HEK293 (cell line): Measurements from ENCODE around the gene FGF6.

Source experiments
- CTCF ChIA-PET: fragments of 350-600 bp; formaldehyde crosslinking; extraction: SDS; loops from one replicate; lab custom pipeline; 2021; ENCODE audit warnings: antibody characterized with exemption; lab: Yijun Ruan, JAX
- POLR2A ChIA-PET: fragments of 300-600 bp; formaldehyde crosslinking; extraction: SDS; loops from one replicate; lab custom pipeline; 2020; ENCODE audit warnings: antibody characterized with exemption, inconsistent platforms; lab: Yijun Ruan, JAX
- H3K27ac ChIP-seq: fragments of 200-500 bp; sonication (Bioruptor generic); 2 replicates; pipeline ENCODE4 v1.5.1; 2014; ENCODE audit warnings: low read depth, low read length, control low read depth, inconsistent platforms; ENCODE audit errors: extremely low read depth
- H3K36me3 ChIP-seq, 2 experiments: fragments of 200-500 bp in 1 of 2; sonication (Bioruptor generic) in 1 of 2; 1 replicate in 1 of 2; 2 replicates in 1 of 2; pipeline ENCODE4 v1.5.1; 2014 to 2017; ENCODE audit warnings: inconsistent platforms in 2 of 2, low read length in 2 of 2; ENCODE audit not compliant: control insufficient read depth in 2 of 2, insufficient read depth in 1 of 2
- H3K4me1 ChIP-seq: fragments of 200-500 bp; sonication (Bioruptor generic); 2 replicates; pipeline ENCODE4 v1.5.1; 2014; ENCODE audit warnings: mild to moderate bottlenecking, low read length, inconsistent platforms; ENCODE audit not compliant: control insufficient read depth, insufficient read depth
- H3K4me3 ChIP-seq: 2 replicates; pipeline ENCODE4 v1.5.1; 2011; ENCODE audit warnings: low read depth, mild to moderate bottlenecking, control low read depth, low read length, moderate library complexity
- H3K9me3 ChIP-seq: fragments of 200-500 bp; sonication (Bioruptor generic); 2 replicates; pipeline ENCODE4 v1.5.1; 2014; ENCODE audit warnings: low read depth, low read length, inconsistent platforms; ENCODE audit not compliant: control insufficient read depth, insufficient read depth
- HOXA7 ChIP-seq: sonication (generic); formaldehyde crosslinking; IDR thresholded peaks from 2 replicates; pipeline ENCODE4 v1.8.1; 2022; ENCODE audit warnings: missing genetic modification reagents, borderline replicate concordance
- IKZF3 ChIP-seq: fragments of 450-650 bp; IDR thresholded peaks from 2 replicates; pipeline ENCODE4 v1.5.0; 2018; ENCODE audit warnings: missing biosample characterization, mild to moderate bottlenecking, missing genetic modification characterization, moderate library complexity
- KLF10 ChIP-seq: fragments of 450-650 bp; IDR thresholded peaks from 2 replicates; pipeline ENCODE4 v1.5.1; 2018; ENCODE audit warnings: missing biosample characterization, mild to moderate bottlenecking, missing genetic modification characterization
- MEIS1 ChIP-seq: sonication (generic); formaldehyde crosslinking; IDR thresholded peaks from 2 replicates; pipeline ENCODE4 v1.8.1; 2022; ENCODE audit warnings: missing genetic modification reagents, mild to moderate bottlenecking, borderline replicate concordance
- RBAK ChIP-seq: fragments of 450-650 bp; formaldehyde crosslinking; IDR thresholded peaks from 2 replicates; pipeline ENCODE4 v1.5.1; 2016; ENCODE audit warnings: missing biosample characterization, missing genetic modification characterization
- TSHZ1 ChIP-seq: fragments of 450-650 bp; formaldehyde crosslinking; IDR thresholded peaks from 2 replicates; pipeline ENCODE4 v1.5.1; 2016; ENCODE audit warnings: missing biosample characterization, missing genetic modification characterization, borderline replicate concordance
- ZBTB17 ChIP-seq: fragments of 450-650 bp; formaldehyde crosslinking; IDR thresholded peaks from 2 replicates; pipeline ENCODE4 v1.5.1; 2016; ENCODE audit warnings: missing biosample characterization, missing genetic modification characterization
- ZNF121 ChIP-seq: fragments of 450-650 bp; formaldehyde crosslinking; IDR thresholded peaks from 2 replicates; pipeline ENCODE4 v1.5.1; 2016; ENCODE audit warnings: missing biosample characterization, missing genetic modification characterization
- ZNF146 ChIP-seq: fragments of 450-650 bp; formaldehyde crosslinking; IDR thresholded peaks from 2 replicates; pipeline ENCODE4 v1.5.1; 2016; ENCODE audit warnings: missing biosample characterization, missing genetic modification characterization
- ZNF155 ChIP-seq: fragments of 450-650 bp; formaldehyde crosslinking; IDR thresholded peaks from 2 replicates; pipeline ENCODE4 v1.5.1; 2016; ENCODE audit warnings: missing biosample characterization, missing genetic modification characterization
- ZNF16 ChIP-seq: fragments of 450-650 bp; formaldehyde crosslinking; IDR thresholded peaks from 2 replicates; pipeline ENCODE4 v1.5.1; 2016; ENCODE audit warnings: low read depth, missing biosample characterization, missing genetic modification characterization
- ZNF223 ChIP-seq: fragments of 450-650 bp; formaldehyde crosslinking; IDR thresholded peaks from 2 replicates; pipeline ENCODE4 v1.5.1; 2016; ENCODE audit warnings: missing biosample characterization, missing genetic modification characterization
- ZNF423 ChIP-seq: fragments of 450-650 bp; formaldehyde crosslinking; IDR thresholded peaks from 2 replicates; pipeline ENCODE4 v1.5.1; 2016; ENCODE audit warnings: missing biosample characterization, missing genetic modification characterization
- ZNF433 ChIP-seq: fragments of 450-650 bp; formaldehyde crosslinking; IDR thresholded peaks from 2 replicates; pipeline ENCODE4 v1.5.1; 2016; ENCODE audit warnings: missing biosample characterization, missing genetic modification characterization, low read depth
- ZNF473 ChIP-seq: fragments of 450-650 bp; formaldehyde crosslinking; IDR thresholded peaks from 2 replicates; pipeline ENCODE4 v1.5.1; 2017; ENCODE audit warnings: missing biosample characterization, missing genetic modification characterization
- ZNF776 ChIP-seq: fragments of 450-650 bp; formaldehyde crosslinking; IDR thresholded peaks from 2 replicates; pipeline ENCODE4 v1.5.0; 2017; ENCODE audit warnings: missing biosample characterization, missing genetic modification characterization, borderline replicate concordance
- ZSCAN18 ChIP-seq: fragments of 450-650 bp; formaldehyde crosslinking; IDR thresholded peaks from 2 replicates; pipeline ENCODE4 v1.5.1; 2016; ENCODE audit warnings: missing biosample characterization, missing genetic modification characterization
- ZSCAN23 ChIP-seq: fragments of 450-650 bp; formaldehyde crosslinking; IDR thresholded peaks from 2 replicates; pipeline ENCODE4 v1.5.1; 2016; ENCODE audit warnings: missing biosample characterization, missing genetic modification characterization
- TF ChIP-seq, protein P1 (sequence below): fragments of 450-650 bp; formaldehyde crosslinking; conservative IDR thresholded peaks from 2 replicates; pipeline ENCODE4 v1.5.1; 2016; ENCODE audit warnings: low read depth, missing biosample characterization, missing genetic modification characterization
- TF ChIP-seq, protein P2 (sequence below): fragments of 450-650 bp; formaldehyde crosslinking; IDR thresholded peaks from 2 replicates; pipeline ENCODE4 v1.5.1; 2016; ENCODE audit warnings: missing biosample characterization, missing genetic modification characterization

The FGF6 gene

DNA sequence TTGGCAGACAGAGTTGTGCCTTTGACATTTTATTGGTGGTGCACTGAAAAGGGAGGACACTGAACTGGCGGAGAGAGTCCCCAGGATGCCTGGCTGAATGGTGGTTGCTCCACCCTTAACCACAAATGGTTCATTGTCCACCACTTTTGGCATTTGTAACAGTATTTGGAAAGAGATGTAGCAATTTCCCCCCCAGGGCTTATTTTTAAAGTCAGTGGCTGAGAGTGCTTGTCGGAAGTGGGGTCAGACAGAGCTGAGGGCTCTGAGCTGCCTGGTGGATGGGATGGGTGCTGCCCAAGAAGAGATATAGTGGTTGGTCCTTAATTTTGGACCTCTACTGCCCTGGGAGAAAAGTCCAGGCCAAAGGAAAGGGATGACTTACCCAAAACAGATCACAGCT is 31.5 kb upstream of the FGF6 start (continued):
- TF ChIP-seq, protein P1, sequence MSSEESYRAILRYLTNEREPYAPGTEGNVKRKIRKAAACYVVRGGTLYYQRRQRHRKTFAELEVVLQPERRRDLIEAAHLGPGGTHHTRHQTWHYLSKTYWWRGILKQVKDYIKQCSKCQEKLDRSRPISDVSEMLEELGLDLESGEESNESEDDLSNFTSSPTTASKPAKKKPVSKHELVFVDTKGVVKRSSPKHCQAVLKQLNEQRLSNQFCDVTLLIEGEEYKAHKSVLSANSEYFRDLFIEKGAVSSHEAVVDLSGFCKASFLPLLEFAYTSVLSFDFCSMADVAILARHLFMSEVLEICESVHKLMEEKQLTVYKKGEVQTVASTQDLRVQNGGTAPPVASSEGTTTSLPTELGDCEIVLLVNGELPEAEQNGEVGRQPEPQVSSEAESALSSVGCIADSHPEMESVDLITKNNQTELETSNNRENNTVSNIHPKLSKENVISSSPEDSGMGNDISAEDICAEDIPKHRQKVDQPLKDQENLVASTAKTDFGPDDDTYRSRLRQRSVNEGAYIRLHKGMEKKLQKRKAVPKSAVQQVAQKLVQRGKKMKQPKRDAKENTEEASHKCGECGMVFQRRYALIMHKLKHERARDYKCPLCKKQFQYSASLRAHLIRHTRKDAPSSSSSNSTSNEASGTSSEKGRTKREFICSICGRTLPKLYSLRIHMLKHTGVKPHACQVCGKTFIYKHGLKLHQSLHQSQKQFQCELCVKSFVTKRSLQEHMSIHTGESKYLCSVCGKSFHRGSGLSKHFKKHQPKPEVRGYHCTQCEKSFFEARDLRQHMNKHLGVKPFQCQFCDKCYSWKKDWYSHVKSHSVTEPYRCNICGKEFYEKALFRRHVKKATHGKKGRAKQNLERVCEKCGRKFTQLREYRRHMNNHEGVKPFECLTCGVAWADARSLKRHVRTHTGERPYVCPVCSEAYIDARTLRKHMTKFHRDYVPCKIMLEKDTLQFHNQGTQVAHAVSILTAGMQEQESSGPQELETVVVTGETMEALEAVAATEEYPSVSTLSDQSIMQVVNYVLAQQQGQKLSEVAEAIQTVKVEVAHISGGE (tag by site-specific recombination), result no peak
- TF ChIP-seq ZSCAN23 (tag by site-specific recombination) (no peak), ZBTB17 (tag by site-specific recombination) (no peak)

- Histone ChIP-seq H3K4me3 (no peak overlapping the region), H3K4me1 (no peaks in the 10 kb centered on the region), H3K9me3 (no peaks in the 10 kb centered on the region), H3K27ac (no peak overlapping the region), H3K36me3 (no peaks in the 10 kb centered on the region)
- ChIA-PET POLR2A (no interaction called here), CTCF (no interaction called here)
- no peak for TF ChIP-seq ZNF223 (tag by site-specific recombination)
- TF ChIP-seq, protein P2, sequence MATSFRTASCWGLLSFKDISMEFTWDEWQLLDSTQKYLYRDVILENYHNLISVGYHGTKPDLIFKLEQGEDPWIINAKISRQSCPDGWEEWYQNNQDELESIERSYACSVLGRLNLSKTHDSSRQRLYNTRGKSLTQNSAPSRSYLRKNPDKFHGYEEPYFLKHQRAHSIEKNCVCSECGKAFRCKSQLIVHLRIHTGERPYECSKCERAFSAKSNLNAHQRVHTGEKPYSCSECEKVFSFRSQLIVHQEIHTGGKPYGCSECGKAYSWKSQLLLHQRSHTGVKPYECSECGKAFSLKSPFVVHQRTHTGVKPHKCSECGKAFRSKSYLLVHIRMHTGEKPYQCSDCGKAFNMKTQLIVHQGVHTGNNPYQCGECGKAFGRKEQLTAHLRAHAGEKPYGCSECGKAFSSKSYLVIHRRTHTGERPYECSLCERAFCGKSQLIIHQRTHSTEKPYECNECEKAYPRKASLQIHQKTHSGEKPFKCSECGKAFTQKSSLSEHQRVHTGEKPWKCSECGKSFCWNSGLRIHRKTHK (tag by site-specific recombination), result no peak
- TF ChIP-seq ZNF146, result no peak
- TF ChIP-seq IKZF3 (tag by site-specific recombination), result no peak
- no peak for TF ChIP-seq ZNF473 (tag by site-specific recombination)
Measured at GRCh38 chr12:4472046-4472445, 26.4 kb upstream of the FGF6 start.

- CTCF ChIA-PET, result interaction anchor here (0.6 kb wide), 1 partner anchor 233 kb away, joined by 8 read pairs; no protein-coding TSS in a partner anchor
- POLR2A ChIA-PET, result no interaction called here
- no peaks in the 10 kb centered on the region for H3K4me1 ChIP-seq
- TF ChIP-seq ZNF776 (tag by site-specific recombination), result no peak
- no peak for TF ChIP-seq KLF10
- no peak for TF ChIP-seq TSHZ1 (tag by site-specific recombination)
- TF ChIP-seq ZNF121 (tag by site-specific recombination), result no peak
- TF ChIP-seq ZNF16 (tag by site-specific recombination), result no peak
- no peak for TF ChIP-seq ZSCAN18 (tag by site-specific recombination)
- no peak for TF ChIP-seq ZBTB17 (tag by site-specific recombination)
- no peak for TF ChIP-seq ZNF155 (tag by site-specific recombination)
- no peak for TF ChIP-seq RBAK (tag by site-specific recombination)
- TF ChIP-seq ZNF423, result no peak
- TF ChIP-seq HOXA7, result no peak
- TF ChIP-seq MEIS1 (CRISPR knock-in tag), result no peak
- TF ChIP-seq, protein P2 (tag by site-specific recombination), result no peak
- TF ChIP-seq ZNF433 (tag by site-specific recombination), result no peak
- no peak overlapping the region for H3K4me3 ChIP-seq
- no peak overlapping the region for H3K27ac ChIP-seq
- no peaks in the 10 kb centered on the region for H3K9me3 ChIP-seq
- no peaks in the 10 kb centered on the region for H3K36me3 ChIP-seq
Measured at GRCh38 chr12:4471256-4471655, 25.6 kb upstream of the FGF6 start.
